SK-N-SH (cell line): Measurements from ENCODE around the gene PFKL.

ENCODE experiments used
- CTCF ChIP-seq: fragments of 200-600 bp; sonication (generic); IDR thresholded peaks from 2 replicates; pipeline ENCODE4 v1.6.1; 2017; ENCODE audit warnings: antibody characterized with exemption, mild to moderate bottlenecking, moderate library complexity
- EZH2phosphoT487 ChIP-seq: fragments of 200-600 bp; sonication (generic); IDR thresholded peaks from 2 replicates; pipeline ENCODE4 v1.6.1; 2017; ENCODE audit warnings: low read depth, mixed run types, mild to moderate bottlenecking, antibody characterized with exemption, moderate library complexity, borderline replicate concordance
- GABPA ChIP-seq: IDR thresholded peaks from 2 replicates; pipeline ENCODE4 v1.4.0; 2012; ENCODE audit warnings: low read depth, mild to moderate bottlenecking
- POLR2AphosphoS5 ChIP-seq: IDR thresholded peaks from 2 replicates; pipeline ENCODE4 v1.6.1; 2012; ENCODE audit warnings: low read depth, low read length
- RAD21 ChIP-seq: IDR thresholded peaks from 2 replicates; pipeline ENCODE4 v1.6.1; 2012; ENCODE audit warnings: mild to moderate bottlenecking, low read length
- SIN3A ChIP-seq: IDR thresholded peaks from 2 replicates; pipeline ENCODE4 v1.6.1; 2012; ENCODE audit warnings: low read depth, mild to moderate bottlenecking, low read length, moderate library complexity, borderline replicate concordance
- SMC3 ChIP-seq: IDR thresholded peaks from 2 replicates; pipeline ENCODE4 v1.6.1; 2012; ENCODE audit warnings: low read depth, low read length, improper control_type of control experiment
- ZBTB33 ChIP-seq: IDR thresholded peaks from 2 replicates; pipeline ENCODE4 v1.4.0; 2012; ENCODE audit warnings: low read depth, borderline replicate concordance

GRCh38 chr21:44324854-44325107 lies 24.9 kb downstream of the PFKL start:
- TF ChIP-seq SIN3A (no peak), ZBTB33 (no peak), POLR2AphosphoS5 (no peak), CTCF (no peak), SMC3 (no peak), EZH2phosphoT487 (no peak), RAD21 (no peak), GABPA (no peak)
